ENCODE data around the gene PARVA. TPM values are rescaled to one million over a fixed set of nuclear protein-coding genes. Genes with fewer than 3 reads are reported as not detected.

PARVA gene
- total and polyA plus RNA-seq, 2 donors (not counting 1 experiment from before 2014, with no cell fraction given), result 27.7 to 195 TPM

DNA sequence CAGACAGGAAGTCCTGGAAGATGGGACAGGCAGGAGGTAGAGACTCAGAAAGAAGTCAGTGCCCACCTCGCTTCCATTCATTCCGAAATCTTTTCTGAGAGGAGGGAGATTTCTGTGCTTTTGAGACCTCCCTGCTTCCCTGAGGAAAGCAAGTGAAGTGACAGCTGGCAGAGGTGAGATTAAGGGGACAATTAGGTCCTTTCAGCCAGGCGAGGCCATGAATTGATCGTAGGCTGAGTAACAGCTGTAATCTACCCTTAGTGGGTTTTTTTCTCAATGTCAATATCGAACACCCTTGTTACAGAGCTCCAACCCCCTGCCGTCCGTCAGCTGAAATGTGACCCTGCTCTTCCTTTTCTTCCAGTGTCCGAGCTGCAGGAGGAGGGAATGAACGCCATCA, 96.0 kb downstream of the PARVA start:
- peaks cover 33% of the 10 kb centered on the region for H3K79me2 ChIP-seq (ENCODE audit: control insufficient read depth, insufficient read depth, low read length)
- no peaks in the 10 kb centered on the region for H4K20me1 ChIP-seq (ENCODE audit: control insufficient read depth, extremely low read depth, insufficient read depth, low read length)
- H3K9me3 ChIP-seq (ENCODE audit: control insufficient read depth, insufficient read depth, low read depth, low read length), result no peaks in the 10 kb centered on the region
- no peak overlapping the region for H3K4me3 ChIP-seq (replicated peaks in 1 of 4; ENCODE audit: control extremely low read depth in 1 of 4, insufficient read depth in 1 of 4, low read depth in 3 of 4, low read length in 4 of 4)
- no peak for DNase-seq (ENCODE audit: low read depth in 2 of 2)
- no peak overlapping the region for H3K4me2 ChIP-seq (ENCODE audit: extremely low read depth, insufficient read depth, low read length)
- H3K27ac ChIP-seq (ENCODE audit: insufficient read depth, low read length), result no peak overlapping the region
- H3K4me1 ChIP-seq (ENCODE audit: control insufficient read depth, extremely low read depth, insufficient read depth, low read length), result peaks cover 8% of the 10 kb centered on the region
- H2AFZ ChIP-seq (ENCODE audit: low read length), result no peak overlapping the region
- H3K27me3 ChIP-seq (ENCODE audit: control insufficient read depth, insufficient read depth, low read length), result no peaks in the 10 kb centered on the region
- no peak overlapping the region for H3K9ac ChIP-seq (ENCODE audit: insufficient read depth, low read length)
- TF ChIP-seq EZH2 (IDR thresholded peaks at IDR 0.05; ENCODE audit: low read length, missing control alignments) (no peak), CTCF (conservative IDR thresholded peaks at IDR 0.05 in 1 of 2, IDR thresholded peaks at IDR 0.05 in 1 of 2; ENCODE audit: low read depth in 1 of 2, low read length in 2 of 2) (no peak)
- H3K36me3 ChIP-seq (ENCODE audit: control insufficient read depth, insufficient read depth, low read length), result peaks cover 11% of the 10 kb centered on the region

- no peak overlapping the region for H2AFZ ChIP-seq (ENCODE audit: low read length)
- DNase-seq (ENCODE audit: low read depth in 2 of 2), result no peak
- peaks cover 25% of the 10 kb centered on the region for H3K79me2 ChIP-seq (ENCODE audit: control insufficient read depth, insufficient read depth, low read length)
- H3K36me3 ChIP-seq (ENCODE audit: control insufficient read depth, insufficient read depth, low read length), result peaks cover 12% of the 10 kb centered on the region
- no peak overlapping the region for H3K4me3 ChIP-seq (replicated peaks in 1 of 4; ENCODE audit: control extremely low read depth in 1 of 4, insufficient read depth in 1 of 4, low read depth in 3 of 4, low read length in 4 of 4)
- no peaks in the 10 kb centered on the region for H3K9me3 ChIP-seq (ENCODE audit: control insufficient read depth, insufficient read depth, low read depth, low read length)
- H3K4me2 ChIP-seq (ENCODE audit: extremely low read depth, insufficient read depth, low read length), result no peak overlapping the region
- no peak overlapping the region for H3K27ac ChIP-seq (ENCODE audit: insufficient read depth, low read length)
- no peak overlapping the region for H3K9ac ChIP-seq (ENCODE audit: insufficient read depth, low read length)
- no peak for TF ChIP-seq CTCF (conservative IDR thresholded peaks at IDR 0.05 in 1 of 2, IDR thresholded peaks at IDR 0.05 in 1 of 2; ENCODE audit: low read depth in 1 of 2, low read length in 2 of 2)
- TF ChIP-seq EZH2 (IDR thresholded peaks at IDR 0.05; ENCODE audit: low read length, missing control alignments), result no peak
- H4K20me1 ChIP-seq (ENCODE audit: control insufficient read depth, extremely low read depth, insufficient read depth, low read length), result no peaks in the 10 kb centered on the region
- H3K27me3 ChIP-seq (ENCODE audit: control insufficient read depth, insufficient read depth, low read length), result no peaks in the 10 kb centered on the region
- H3K4me1 ChIP-seq (ENCODE audit: control insufficient read depth, extremely low read depth, insufficient read depth, low read length), result no peaks in the 10 kb centered on the region
These were observed 97.5 kb downstream of the PARVA start for GRCh38 chr11:12474871-12475270.

DNA sequence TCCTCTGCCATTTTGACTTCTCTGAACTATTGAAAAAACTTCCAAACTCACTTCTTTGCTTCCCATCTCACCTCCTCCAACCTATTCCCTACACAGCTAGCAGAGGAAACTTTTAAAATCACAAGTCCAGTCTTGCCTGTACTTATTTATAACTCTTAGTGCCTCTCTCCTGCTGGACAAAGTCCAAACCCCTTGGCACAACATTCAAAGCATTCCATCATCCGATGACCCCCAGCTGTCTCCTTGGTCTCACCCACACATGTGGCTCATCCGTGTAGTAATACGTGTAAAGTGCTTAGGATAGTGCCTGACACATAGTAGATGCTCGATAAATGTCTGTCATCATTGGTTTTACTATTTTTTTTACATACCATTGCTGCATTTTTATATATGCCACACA, 101.4 kb downstream of the PARVA start:
- Histone ChIP-seq H3K27ac (ENCODE audit: insufficient read depth, low read length) (no peak overlapping the region), H3K36me3 (ENCODE audit: control insufficient read depth, insufficient read depth, low read length) (peaks cover 12% of the 10 kb centered on the region), H3K9me3 (ENCODE audit: control insufficient read depth, insufficient read depth, low read depth, low read length) (no peaks in the 10 kb centered on the region), H3K4me1 (ENCODE audit: control insufficient read depth, extremely low read depth, insufficient read depth, low read length) (no peaks in the 10 kb centered on the region), H3K79me2 (ENCODE audit: control insufficient read depth, insufficient read depth, low read length) (no peaks in the 10 kb centered on the region), H2AFZ (ENCODE audit: low read length) (no peak overlapping the region), H3K4me2 (ENCODE audit: extremely low read depth, insufficient read depth, low read length) (no peak overlapping the region), H3K4me3 (replicated peaks in 1 of 4; ENCODE audit: control extremely low read depth in 1 of 4, insufficient read depth in 1 of 4, low read depth in 3 of 4, low read length in 4 of 4) (no peak overlapping the region), H3K27me3 (ENCODE audit: control insufficient read depth, insufficient read depth, low read length) (no peaks in the 10 kb centered on the region), H4K20me1 (ENCODE audit: control insufficient read depth, extremely low read depth, insufficient read depth, low read length) (no peaks in the 10 kb centered on the region), H3K9ac (ENCODE audit: insufficient read depth, low read length) (no peak overlapping the region)
- peak; percentile 49 to 78 for DNase-seq (ENCODE audit: low read depth in 2 of 2)
- TF ChIP-seq EZH2 (IDR thresholded peaks at IDR 0.05; ENCODE audit: low read length, missing control alignments) (no peak), CTCF (conservative IDR thresholded peaks at IDR 0.05 in 1 of 2, IDR thresholded peaks at IDR 0.05 in 1 of 2; ENCODE audit: low read depth in 1 of 2, low read length in 2 of 2) (no peak)
